Natural killer cell (primary cell): Measurements from ENCODE around the gene PNPT1. TPM values are rescaled to one million over a fixed set of nuclear protein-coding genes. Genes with fewer than 3 reads are reported as not detected.
"Not testable (repeated sequence)": the region's sequence is repeated elsewhere in the genome, so short reads cannot be mapped to it uniquely, and the experiment has no call there.

Source experiments
- ATAC-seq, 3 donors: fragments of 150-1000 bp in 2 of 3; fragments of 200-7000 bp in 1 of 3; cut with Tn5 transposase; 1 replicate in 1 of 3; 2 replicates in 2 of 3; pipeline ENCODE4 v1.10.0; 2021; ENCODE audit warnings: mild to moderate bottlenecking in 2 of 3, moderate library complexity in 2 of 3
- DNase-seq, 2 donors: peaks; one replicate each; pipeline versions ENCODE4 v3.0.0 to v3.0.0-alpha.2; 2013 to 2021; ENCODE audit warnings: mixed read lengths in 1 of 2
- H3K27ac ChIP-seq: one replicate; pipeline ENCODE4 v1.5.1; 2013; ENCODE audit warnings: mild to moderate bottlenecking, low read length
- H3K27me3 ChIP-seq: one replicate; pipeline ENCODE4 v1.6.1; 2013; ENCODE audit warnings: low read length; ENCODE audit not compliant: control insufficient read depth, insufficient read depth
- H3K36me3 ChIP-seq: one replicate; pipeline ENCODE4 v1.6.1; 2013; ENCODE audit warnings: low read length; ENCODE audit not compliant: control insufficient read depth, insufficient read depth
- H3K4me1 ChIP-seq: one replicate; pipeline ENCODE4 v1.6.1; 2013; ENCODE audit warnings: low read length; ENCODE audit not compliant: control insufficient read depth, insufficient read depth
- H3K4me3 ChIP-seq: one replicate; pipeline ENCODE4 v1.5.1; 2013; ENCODE audit warnings: low read length
- H3K9me3 ChIP-seq: one replicate; pipeline ENCODE4 v1.6.1; 2013; ENCODE audit warnings: low read length; ENCODE audit not compliant: control insufficient read depth, insufficient read depth
- H3K27ac Mint-ChIP-seq, 2 donors: one replicate each; pipeline ENCODE4 v1.8.0; 2022; ENCODE audit warnings: mild to moderate bottlenecking in 2 of 2, mixed read lengths in 2 of 2, moderate library complexity in 1 of 2
- H3K27me3 Mint-ChIP-seq, 2 donors: one replicate each; pipeline ENCODE4 v1.8.0; 2022; ENCODE audit warnings: low read depth in 2 of 2, mixed read lengths in 2 of 2
- H3K36me3 Mint-ChIP-seq: one replicate; pipeline ENCODE4 v1.8.0; 2022; ENCODE audit warnings: mixed read lengths
- H3K4me1 Mint-ChIP-seq, 2 donors: one replicate each; pipeline ENCODE4 v1.8.0; 2022; ENCODE audit warnings: mixed read lengths in 2 of 2
- H3K4me3 Mint-ChIP-seq: one replicate; pipeline ENCODE4 v1.8.0; 2022; ENCODE audit warnings: mild to moderate bottlenecking, moderate library complexity, mixed read lengths
- H3K9me3 Mint-ChIP-seq, 2 donors: one replicate each; pipeline ENCODE4 v1.8.0; 2022; ENCODE audit warnings: mixed read lengths in 2 of 2
- CTCF ChIP-seq: fragments of 200-600 bp; IDR thresholded peaks from one replicate; pipeline ENCODE4 v1.8.0; 2022; ENCODE audit warnings: antibody characterized with exemption
- WGBS: methylation state at CpG from one replicate; pipeline ENCODE4 v1.1.7; 2013; ENCODE audit warnings: missing lambda C conversion rate; ENCODE audit not compliant: insufficient coverage; 5-methylcytosine and 5-hydroxymethylcytosine counted together
- intact Hi-C: fragments of 100-400 bp; cut with micrococcal nuclease; formaldehyde crosslinking; loops from one replicate; pipeline ENCODE4 v1.14.2; 2022
- total RNA-seq, 4 donors: library from RNA; stranded (reverse); fragments of 120-200 nt in 1 of 4; gene quantifications; one replicate each; pipeline versions ENCODE4 v1.2.3 to v1.2.4, GENCODE V29; 2013 to 2022

Gene PNPT1
- total RNA-seq, 3 donors from 2014 or later (not counting 1 experiment from before 2014, with no cell fraction given) = 11.3 to 14.2 (median 12.5) TPM

- intact Hi-C loops = no loop called here
- peaks cover 5% of the 10 kb centered on the region for H3K36me3 Mint-ChIP-seq
- ATAC-seq (no peak), DNase-seq (no peak)
- TF ChIP-seq CTCF = no peak
- WGBS = 98% methylated on average over 6 of the region's 11 CpGs
- Histone ChIP-seq H3K27me3 (no peaks in the 10 kb centered on the region), H3K36me3 (peaks cover 40% of the 10 kb centered on the region), H3K4me3 (no peak overlapping the region), H3K9me3 (no peaks in the 10 kb centered on the region), H3K4me1 (peaks cover 4% of the 10 kb centered on the region), H3K27ac (no peak overlapping the region)
- no peak overlapping the region for H3K4me3 Mint-ChIP-seq
- peak overlapping the region in 1 of 2 donors; percentile 25 for H3K27ac Mint-ChIP-seq
- H3K27me3 Mint-ChIP-seq = no peaks in the 10 kb centered on the region
- H3K9me3 Mint-ChIP-seq = no peaks in the 10 kb centered on the region
- peaks cover 33 to 36% of the 10 kb centered on the region in 2 donors for H3K4me1 Mint-ChIP-seq
These were observed 95.4 kb downstream of the PNPT1 start for GRCh38 chr2:55598056-55598795.

- H3K27me3 Mint-ChIP-seq, H3K36me3 Mint-ChIP-seq, H3K9me3 ChIP-seq, DNase-seq, H3K4me1 ChIP-seq, ATAC-seq, H3K4me3 ChIP-seq, H3K4me3 Mint-ChIP-seq, intact Hi-C loops, H3K27me3 ChIP-seq, H3K27ac ChIP-seq, H3K9me3 Mint-ChIP-seq: not testable (repeated sequence)
- H3K27ac Mint-ChIP-seq = peak overlapping the region in 1 of 2 donors; percentile 23
- 97% methylated on average over 5 of the region's 6 CpGs for WGBS
- peaks cover 29 to 33% of the 10 kb centered on the region in 2 donors for H3K4me1 Mint-ChIP-seq
- peaks cover 26% of the 10 kb centered on the region for H3K36me3 ChIP-seq
These were observed 96.8 kb downstream of the PNPT1 start for GRCh38 chr2:55596795-55597194.

GRCh38 chr2:55595536-55595935 lies 98.1 kb downstream of the PNPT1 start:
- no peaks in the 10 kb centered on the region for H3K27me3 ChIP-seq
- intact Hi-C loops = no loop called here
- no peak overlapping the region for H3K4me3 Mint-ChIP-seq
- H3K4me3 ChIP-seq = no peak overlapping the region
- DNase-seq = no peak
- peaks cover 4% of the 10 kb centered on the region for H3K4me1 ChIP-seq
- H3K36me3 Mint-ChIP-seq = peaks cover 5% of the 10 kb centered on the region
- no peak overlapping the region for H3K27ac Mint-ChIP-seq
- no peaks in the 10 kb centered on the region for H3K9me3 Mint-ChIP-seq
- H3K36me3 ChIP-seq = peaks cover 23% of the 10 kb centered on the region
- no peaks in the 10 kb centered on the region for H3K9me3 ChIP-seq
- H3K27me3 Mint-ChIP-seq = no peaks in the 10 kb centered on the region
- H3K27ac ChIP-seq = no peak overlapping the region
- H3K4me1 Mint-ChIP-seq = peaks cover 27 to 32% of the 10 kb centered on the region in 2 donors
- ATAC-seq = no peak
- TF ChIP-seq CTCF = no peak

GRCh38 chr2:55592130-55592529 lies 101.5 kb downstream of the PNPT1 start:
- peaks cover 15 to 23% of the 10 kb centered on the region in 2 donors for H3K4me1 Mint-ChIP-seq
- peaks cover 4% of the 10 kb centered on the region for H3K4me1 ChIP-seq
- H3K27me3 Mint-ChIP-seq = no peaks in the 10 kb centered on the region
- TF ChIP-seq CTCF = no peak
- H3K27me3 ChIP-seq = no peaks in the 10 kb centered on the region
- H3K27ac Mint-ChIP-seq = peak overlapping the region; percentile 62 to 73
- ATAC-seq (no peak), DNase-seq (no peak)
- H3K9me3 Mint-ChIP-seq = no peaks in the 10 kb centered on the region
- H3K27ac ChIP-seq = no peak overlapping the region
- H3K9me3 ChIP-seq = no peaks in the 10 kb centered on the region
- no peak overlapping the region for H3K4me3 ChIP-seq
- peaks cover 23% of the 10 kb centered on the region for H3K36me3 ChIP-seq
- WGBS = no CpG with 5 or more reads among the region's 1 CpG
- no peak overlapping the region for H3K4me3 Mint-ChIP-seq
- intact Hi-C loops = no loop called here
- H3K36me3 Mint-ChIP-seq = no peaks in the 10 kb centered on the region
